Fibroblast of peridontal ligament (primary cell): Measurements from ENCODE around the gene PLSCR1.
"Not testable (repeated sequence)": the region's sequence is repeated elsewhere in the genome, so short reads cannot be mapped to it uniquely, and the experiment has no call there.

Experiments
- DNase-seq: peaks from one replicate; pipeline ENCODE4 v3.0.0-alpha.2; 2010; ENCODE audit errors: extremely low read depth

Gene PLSCR1

GRCh38 chr3:146513386-146514051 lies 30.9 kb downstream of the PLSCR1 start:
- DNase-seq: peak; percentile 34

DNA sequence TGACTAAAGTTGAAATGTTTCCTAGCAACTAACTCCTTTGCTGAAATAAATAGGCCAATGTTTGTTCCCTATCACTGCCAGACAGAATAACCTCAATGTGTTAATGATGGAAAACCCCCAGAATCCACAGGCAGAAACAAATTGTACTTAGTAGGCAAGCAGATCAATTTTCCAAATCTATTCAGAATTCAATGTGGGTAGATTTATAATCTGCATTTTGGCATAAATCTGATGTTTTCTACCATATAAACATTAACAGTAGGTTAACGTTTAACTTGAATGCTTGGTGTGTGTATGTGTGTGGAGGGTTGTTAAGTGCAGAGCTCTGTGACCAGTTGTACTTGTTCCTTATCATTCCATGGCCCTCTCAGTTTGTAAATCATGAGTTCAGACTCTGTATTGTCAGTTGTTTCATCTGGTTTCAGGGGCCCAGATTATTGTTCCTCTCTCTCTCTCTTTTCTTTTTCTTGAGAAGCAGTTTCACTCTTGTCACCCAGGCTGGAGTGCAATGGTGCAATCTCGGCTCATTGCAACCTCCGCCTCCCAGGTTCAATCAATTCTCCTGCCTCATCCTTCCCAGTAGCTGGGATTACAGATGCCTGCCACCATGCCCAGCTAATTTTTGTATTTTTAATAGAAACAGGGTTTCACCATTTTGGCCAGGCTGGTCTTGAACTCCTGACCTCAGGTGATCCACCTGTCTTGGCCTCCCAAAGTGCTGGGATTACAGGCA lies 32.8 kb downstream of the PLSCR1 start:
- no peak for DNase-seq

GRCh38 chr3:146507331-146508120 lies 36.9 kb downstream of the PLSCR1 start:
- DNase-seq: no peak

DNA sequence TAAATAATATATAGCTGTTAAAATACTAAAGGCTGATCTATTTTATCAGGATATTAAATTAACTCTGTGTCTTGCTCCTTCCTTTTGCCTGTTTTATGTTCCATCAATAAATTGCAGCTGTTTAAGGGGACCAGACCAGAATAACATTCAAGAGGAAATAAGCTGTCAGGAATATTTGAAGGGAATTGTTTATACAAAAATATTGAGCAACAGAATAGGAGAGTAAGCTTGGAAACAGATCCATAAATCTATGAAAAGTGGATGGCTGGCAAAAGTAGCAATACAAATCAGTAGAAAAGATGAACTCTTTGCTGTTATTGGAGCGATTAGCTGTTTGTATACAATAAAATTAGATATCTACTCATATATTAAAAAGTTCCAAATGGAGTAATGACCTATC lies 38.9 kb downstream of the PLSCR1 start:
- peak; percentile 41 for DNase-seq

- no peak for DNase-seq
Observed at GRCh38 chr3:146504498-146505197, 39.8 kb downstream of the PLSCR1 start.

- DNase-seq: peak; percentile 91
Observed at GRCh38 chr3:146503461-146504202, 40.8 kb downstream of the PLSCR1 start.

DNA sequence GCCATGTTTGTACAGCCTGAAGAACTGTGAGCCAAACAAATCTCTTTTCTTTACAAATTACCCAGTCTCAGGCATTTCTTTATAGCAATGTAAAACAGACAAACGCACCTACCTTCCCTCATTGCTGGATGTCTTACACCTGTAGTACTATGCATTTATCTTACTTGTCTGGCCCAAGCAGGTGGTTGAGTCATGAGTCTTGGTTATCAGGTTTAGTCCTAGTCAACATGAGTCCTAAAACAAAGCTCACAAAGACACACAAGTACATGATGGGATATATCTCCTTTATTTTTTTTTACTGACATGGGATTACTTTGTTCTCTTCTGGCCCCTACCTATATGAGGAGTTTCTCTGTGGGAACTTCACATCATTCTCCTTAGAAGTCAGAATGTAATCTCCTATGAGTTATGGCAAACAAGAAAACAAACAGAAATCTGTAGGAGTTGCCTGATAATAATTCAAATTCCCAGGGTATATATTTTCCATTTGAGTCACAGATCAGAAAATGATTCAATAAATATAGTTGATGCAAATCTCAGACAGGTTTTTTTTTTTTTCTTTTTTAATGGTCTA lies 41.4 kb downstream of the PLSCR1 start:
- DNase-seq: no peak

DNA sequence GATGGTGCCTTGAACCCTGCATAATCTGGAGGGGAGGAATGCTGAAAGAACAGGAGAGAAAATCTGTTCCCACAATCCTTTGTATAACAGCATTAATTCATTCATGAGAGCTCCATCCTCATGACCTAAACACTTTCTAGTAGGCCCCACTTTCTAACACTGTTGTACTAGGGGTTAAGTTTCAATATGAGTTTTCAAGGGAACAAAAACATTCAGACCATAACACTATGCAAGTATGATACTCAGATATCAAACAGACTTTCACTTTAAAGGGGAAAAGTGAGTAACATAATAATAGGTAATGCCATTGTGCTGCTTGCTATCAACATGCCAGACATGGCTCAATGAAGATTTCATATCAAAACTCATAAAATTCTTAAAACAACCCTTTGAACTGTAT lies 42.7 kb downstream of the PLSCR1 start:
- no peak for DNase-seq

DNA sequence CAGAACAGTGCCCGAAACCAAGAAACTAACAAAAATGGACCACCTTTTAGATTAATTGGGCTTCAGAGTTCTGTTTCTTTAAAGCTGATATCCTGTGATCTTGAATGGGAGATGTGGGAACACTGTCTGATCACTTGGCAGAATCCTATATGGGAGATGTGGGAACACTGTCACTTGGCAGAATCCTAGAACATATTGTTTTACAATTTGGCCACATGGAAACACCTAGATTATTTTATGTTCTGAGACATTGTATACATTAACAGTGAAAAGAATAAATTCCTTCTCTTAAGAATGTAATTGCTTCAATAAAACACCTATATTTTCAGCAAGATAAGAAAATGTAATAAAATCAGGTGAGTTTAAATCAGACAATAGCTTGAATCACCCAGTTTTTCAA lies 44.7 kb downstream of the PLSCR1 start:
- DNase-seq: no peak

- no peak for DNase-seq
Observed at GRCh38 chr3:146498002-146498736, 46.2 kb downstream of the PLSCR1 start.

GRCh38 chr3:146497145-146497843 lies 47.1 kb downstream of the PLSCR1 start:
- not testable (repeated sequence) for DNase-seq

DNA sequence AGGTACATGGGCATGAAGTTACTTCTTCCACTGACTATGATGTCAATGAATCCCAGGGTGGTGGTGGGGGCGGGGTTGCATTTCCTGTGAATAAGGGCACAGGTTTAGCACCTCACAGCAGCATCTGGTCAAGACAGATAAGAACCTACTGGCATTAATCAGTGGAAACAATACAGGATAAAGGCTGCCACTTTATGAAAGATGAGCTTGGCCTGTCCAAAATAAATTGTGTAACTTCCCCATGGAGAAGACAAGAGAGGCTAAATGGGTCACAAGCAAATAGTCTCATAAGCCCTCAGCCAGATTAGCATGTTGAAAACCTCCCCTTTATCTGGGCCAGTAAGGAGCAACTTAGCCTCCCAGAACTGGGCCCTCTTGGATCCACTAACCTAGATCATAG lies 47.7 kb downstream of the PLSCR1 start:
- DNase-seq: no peak

DNA sequence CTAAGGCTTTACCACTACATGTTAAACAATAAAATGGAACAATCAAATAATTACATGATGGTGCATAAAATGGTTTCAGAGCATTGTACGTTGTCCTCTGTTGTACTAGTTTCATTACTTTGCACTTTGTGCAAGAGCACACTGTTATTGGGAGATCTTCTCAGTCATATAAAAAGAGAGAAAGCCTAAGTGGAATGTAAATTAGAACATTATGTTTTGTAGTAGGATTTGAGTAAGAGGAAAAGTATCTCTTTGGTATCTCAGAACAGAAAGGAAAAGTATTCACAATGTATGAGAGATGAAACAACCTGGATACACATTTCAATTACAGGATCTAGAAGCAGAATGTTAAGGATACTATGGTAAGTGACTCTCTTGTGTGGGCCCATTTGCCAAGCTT lies 48.2 kb downstream of the PLSCR1 start:
- peak; percentile 54 for DNase-seq

- DNase-seq: peak; percentile 28
Observed at GRCh38 chr3:146493761-146494160, 50.6 kb downstream of the PLSCR1 start.

GRCh38 chr3:146493221-146493620 lies 51.2 kb downstream of the PLSCR1 start:
- DNase-seq: peak; percentile 65

GRCh38 chr3:146491303-146491702 lies 53.1 kb downstream of the PLSCR1 start:
- peak; percentile 78 for DNase-seq

GRCh38 chr3:146485297-146485696 lies 59.1 kb downstream of the PLSCR1 start:
- DNase-seq: no peak

DNA sequence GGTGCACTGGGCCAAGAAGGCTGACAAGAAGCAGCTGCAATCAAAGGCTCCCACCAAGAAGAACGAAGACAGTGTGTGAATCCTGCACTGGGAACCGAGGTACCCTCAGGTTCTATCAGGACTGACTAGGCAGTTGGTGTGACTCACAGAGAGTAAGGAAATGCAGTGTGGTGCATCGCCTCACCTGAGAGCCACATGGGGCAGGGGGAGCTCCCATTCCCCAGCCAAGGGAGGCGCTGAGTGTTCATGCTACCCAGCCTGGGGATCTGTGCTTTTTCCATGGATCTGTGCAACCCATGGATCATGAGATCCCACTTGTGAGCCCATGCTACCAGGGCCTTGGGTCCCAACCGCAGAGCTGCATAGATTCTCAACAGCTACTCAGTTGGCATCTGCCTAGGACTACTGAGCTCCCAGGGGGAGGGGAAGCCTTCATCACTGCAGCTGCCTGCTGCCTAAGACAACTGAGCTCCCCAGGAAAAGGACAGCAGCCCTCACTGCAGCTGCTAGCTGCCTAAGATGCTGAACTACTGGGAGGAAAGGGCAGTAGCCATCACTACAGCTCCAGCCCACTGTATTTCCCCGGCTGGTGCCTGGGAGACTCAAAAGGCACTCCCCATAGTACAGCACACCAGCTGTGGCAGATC lies 68.2 kb downstream of the PLSCR1 start:
- DNase-seq: no peak

GRCh38 chr3:146474976-146475375 lies 69.4 kb downstream of the PLSCR1 start:
- not testable (repeated sequence) for DNase-seq
